Activated CD8-positive, alpha-beta memory T cell treated with anti-CD3 and anti-CD28 coated beads, Interleukin-2, amount 50 U/mL, for 24 hours (primary cell): ENCODE results near the gene CDKN2AIPNL.
"Not testable (repeated sequence)": the region's sequence is repeated elsewhere in the genome, so short reads cannot be mapped to it uniquely, and the experiment has no call there.

Experiments used
- DNase-seq: peaks from one replicate; pipeline ENCODE4 v3.0.0-alpha.2; 2020; ENCODE audit errors: extremely low read depth

Gene CDKN2AIPNL

DNA sequence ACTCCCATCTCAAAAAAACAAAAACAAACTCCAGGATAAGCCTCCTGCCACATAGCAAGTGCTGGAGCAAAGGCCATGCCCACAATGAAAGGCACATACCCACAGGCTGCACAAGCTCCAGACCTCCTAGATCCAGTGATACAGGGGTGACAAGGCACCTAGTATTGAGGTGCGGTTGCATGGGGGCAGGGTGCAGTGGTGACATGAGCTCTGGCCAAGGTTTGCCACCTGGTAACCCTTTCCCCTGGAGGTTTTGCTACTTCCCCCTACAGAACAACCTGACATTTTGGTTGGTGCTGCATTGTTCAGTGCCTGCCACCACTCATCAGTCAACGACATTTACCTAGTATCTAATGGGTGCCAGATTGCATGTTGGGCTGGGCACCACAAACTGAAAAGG is 14.5 kb downstream of the CDKN2AIPNL start:
- no peak for DNase-seq

GRCh38 chr5:134396274-134396673 is 15.4 kb downstream of the CDKN2AIPNL start:
- no peak for DNase-seq

DNA sequence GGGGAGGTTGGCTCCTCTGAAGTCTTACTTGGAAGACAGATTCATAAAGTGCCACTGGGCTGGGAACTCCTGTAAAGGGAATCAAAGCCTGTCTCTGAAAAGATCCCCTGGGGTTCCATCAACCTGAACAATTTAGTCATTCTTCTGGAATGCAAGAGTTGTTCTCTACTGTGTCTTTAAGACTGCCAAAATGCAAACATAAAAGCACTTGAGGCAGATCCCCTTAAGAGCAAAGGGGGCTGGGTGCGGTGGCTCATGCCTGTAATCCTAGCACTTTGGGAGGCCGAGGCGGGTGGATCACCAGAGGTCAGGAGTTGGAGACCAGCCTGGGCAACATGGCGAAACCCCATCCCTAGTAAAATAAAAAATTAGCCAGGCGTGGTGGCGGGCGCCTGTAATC is 16.7 kb downstream of the CDKN2AIPNL start:
- no peak for DNase-seq

- no peak for DNase-seq
Observed at GRCh38 chr5:134392301-134392700, 19.4 kb downstream of the CDKN2AIPNL start.

GRCh38 chr5:134387443-134387842 is 24.2 kb downstream of the CDKN2AIPNL start:
- DNase-seq: no peak

- no peak for DNase-seq
Observed at GRCh38 chr5:134383980-134384697, 27.5 kb downstream of the CDKN2AIPNL start.

DNA sequence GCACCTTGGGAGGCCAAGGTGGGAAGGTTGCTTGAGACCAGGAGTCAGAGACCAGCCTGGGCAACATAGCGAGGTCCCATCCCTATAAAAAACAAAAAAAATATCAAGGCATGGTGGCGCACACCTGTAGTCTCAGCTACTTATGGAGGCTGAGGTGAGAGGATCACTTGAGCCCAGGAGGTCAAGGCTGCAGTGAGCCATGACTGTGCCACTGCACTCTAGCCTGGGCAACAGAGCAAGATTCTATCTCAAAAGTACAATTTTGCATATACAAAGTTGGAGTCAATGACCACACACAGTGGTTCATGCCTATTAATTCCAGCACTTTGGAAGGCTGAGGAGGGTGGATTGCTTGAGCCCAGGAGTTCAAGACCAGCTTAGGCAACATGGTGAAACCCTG is 29.5 kb downstream of the CDKN2AIPNL start:
- not testable (repeated sequence) for DNase-seq

DNA sequence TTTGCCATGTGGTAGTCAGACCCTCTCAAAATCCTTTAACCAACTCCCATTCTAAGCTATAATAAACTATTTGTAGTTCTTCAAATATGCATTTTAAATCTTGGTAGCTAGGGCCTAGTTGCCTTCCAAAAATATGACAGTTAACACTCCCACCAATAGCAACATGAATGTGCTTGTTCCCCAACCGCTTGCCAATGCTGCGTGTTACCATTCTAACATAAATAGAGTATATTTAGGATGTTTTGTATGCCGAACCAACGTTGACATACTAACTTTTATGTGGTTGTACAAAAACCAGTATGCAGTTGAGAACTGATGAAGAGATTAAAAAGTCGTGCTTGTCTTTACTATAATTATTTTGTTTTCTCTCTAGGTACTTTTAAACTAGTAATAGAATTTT is 31.3 kb downstream of the CDKN2AIPNL start:
- DNase-seq: no peak

GRCh38 chr5:134374232-134374631 is 37.4 kb downstream of the CDKN2AIPNL start:
- no peak for DNase-seq

- DNase-seq: not testable (repeated sequence)
Observed at GRCh38 chr5:134373633-134374032, 38.0 kb downstream of the CDKN2AIPNL start.

DNA sequence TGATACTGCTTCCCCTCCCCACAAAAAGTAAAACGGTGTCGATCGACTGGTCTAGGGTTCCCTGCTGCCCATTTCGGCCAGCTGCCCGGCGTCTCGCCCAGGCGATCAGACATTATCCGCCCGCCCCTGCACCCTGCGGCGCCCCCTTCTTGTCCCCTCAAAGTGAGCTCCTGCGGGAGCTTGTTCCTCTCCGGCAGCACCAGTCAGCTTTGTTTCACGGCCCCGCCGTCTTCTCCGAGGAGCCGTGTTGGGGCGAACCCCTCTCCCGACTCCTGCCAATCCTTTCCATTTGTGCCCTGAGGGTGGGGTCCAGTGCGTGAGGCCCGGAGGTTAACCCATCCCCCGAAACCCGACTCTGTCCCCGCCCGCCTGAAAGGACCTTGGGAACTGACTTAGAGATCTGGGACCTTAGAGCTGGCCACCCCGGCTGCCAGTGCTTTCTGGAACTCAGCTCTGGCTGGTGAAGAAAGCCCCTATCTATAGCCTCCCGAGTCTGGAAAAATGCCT is 39.8 kb downstream of the CDKN2AIPNL start:
- peak; percentile 6 for DNase-seq

GRCh38 chr5:134370871-134371833 is 40.5 kb downstream of the CDKN2AIPNL start, which contains the start of gene UBE2B:
UBE2B (plus strand) TSS chr5:134371569; CDS start chr5:134371596, 27 bp downstream.
- DNase-seq: peak; percentile 94

- no peak for DNase-seq
Observed at GRCh38 chr5:134370311-134370870, 41.3 kb downstream of the CDKN2AIPNL start.

DNA sequence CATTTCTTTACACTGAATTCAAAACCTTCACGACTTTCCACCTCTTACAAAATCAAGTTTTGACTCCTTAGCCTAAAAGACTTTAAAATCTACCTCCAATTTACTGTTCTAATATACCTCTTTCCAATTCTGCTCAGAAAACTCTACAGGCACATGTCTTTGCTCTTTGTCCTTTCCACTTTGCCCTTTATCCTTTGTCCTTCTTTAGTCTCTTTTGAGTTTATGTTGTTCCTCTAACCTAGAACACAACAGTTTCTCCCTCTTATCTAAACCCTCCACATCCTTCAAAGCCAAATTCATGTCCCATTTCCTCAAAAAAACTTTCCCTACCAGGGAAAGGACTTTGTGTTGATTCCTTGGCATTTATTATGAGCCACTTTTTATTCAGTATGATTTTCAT is 46.1 kb downstream of the CDKN2AIPNL start:
- DNase-seq: no peak

DNA sequence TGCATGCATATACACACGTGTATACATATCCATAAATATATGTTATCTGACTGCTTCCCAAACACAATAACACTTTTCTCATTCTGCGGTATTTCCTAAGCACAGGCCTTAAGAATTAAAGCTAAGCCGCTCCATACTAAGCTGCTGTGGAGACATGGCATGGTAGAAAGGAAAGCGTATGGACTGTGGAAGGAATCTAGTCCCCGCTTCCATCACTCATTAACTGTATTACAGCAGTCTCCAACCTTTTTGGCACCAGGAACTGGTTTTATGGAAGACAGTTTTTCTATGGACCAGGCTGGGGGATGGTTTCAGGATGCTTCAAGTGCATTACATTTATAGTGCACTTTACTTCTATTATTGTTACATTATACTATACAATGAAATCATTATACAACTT is 56.0 kb downstream of the CDKN2AIPNL start:
- no peak for DNase-seq
